Measurements from ENCODE around the gene ATG5.

DNA sequence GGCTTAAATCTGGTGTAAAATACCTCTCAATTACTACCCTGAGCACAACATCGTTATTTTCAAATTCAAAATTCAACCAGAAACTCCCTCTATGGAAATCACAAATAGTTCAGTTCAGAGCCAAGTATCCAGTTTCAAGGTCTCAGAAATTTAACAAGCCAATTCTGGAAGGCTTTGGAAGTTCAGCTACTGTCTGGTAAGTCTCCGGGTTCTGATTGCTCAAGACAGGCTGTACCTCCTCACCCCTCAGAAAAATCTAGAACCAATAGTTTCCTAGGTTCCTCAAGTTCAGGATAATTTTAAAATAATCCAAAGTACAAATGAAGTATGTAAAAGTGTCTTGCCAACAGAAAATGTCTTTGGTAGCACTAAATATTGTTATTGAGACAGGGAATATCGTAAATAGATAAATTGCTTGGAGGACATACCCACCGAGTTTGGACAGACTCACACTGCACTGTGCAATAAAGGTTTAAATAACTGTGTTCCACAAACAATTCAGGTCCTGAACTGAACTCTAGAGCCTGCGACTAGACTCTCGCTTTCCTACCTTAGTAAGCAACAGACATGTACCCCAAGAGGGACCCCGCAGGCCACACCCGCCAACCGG is 729 bp downstream of the ATG5 start:
- TF ChIP-seq, protein P1, sequence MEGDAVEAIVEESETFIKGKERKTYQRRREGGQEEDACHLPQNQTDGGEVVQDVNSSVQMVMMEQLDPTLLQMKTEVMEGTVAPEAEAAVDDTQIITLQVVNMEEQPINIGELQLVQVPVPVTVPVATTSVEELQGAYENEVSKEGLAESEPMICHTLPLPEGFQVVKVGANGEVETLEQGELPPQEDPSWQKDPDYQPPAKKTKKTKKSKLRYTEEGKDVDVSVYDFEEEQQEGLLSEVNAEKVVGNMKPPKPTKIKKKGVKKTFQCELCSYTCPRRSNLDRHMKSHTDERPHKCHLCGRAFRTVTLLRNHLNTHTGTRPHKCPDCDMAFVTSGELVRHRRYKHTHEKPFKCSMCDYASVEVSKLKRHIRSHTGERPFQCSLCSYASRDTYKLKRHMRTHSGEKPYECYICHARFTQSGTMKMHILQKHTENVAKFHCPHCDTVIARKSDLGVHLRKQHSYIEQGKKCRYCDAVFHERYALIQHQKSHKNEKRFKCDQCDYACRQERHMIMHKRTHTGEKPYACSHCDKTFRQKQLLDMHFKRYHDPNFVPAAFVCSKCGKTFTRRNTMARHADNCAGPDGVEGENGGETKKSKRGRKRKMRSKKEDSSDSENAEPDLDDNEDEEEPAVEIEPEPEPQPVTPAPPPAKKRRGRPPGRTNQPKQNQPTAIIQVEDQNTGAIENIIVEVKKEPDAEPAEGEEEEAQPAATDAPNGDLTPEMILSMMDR (IDR thresholded peaks at IDR 0.05), result no peak
- TF ChIP-seq POLR2A (IDR thresholded peaks at IDR 0.05), result no peak
- TF ChIP-seq POLR2AphosphoS5 (IDR thresholded peaks at IDR 0.05), result no peak
